Measurements from ENCODE around the gene TROAP.
"Not testable (repeated sequence)": the region's sequence is repeated elsewhere in the genome, so short reads cannot be mapped to it uniquely, and the experiment has no call there.

TROAP gene

GRCh38 chr12:49320411-49321103, 2.5 kb upstream of the TROAP start:
- not testable (repeated sequence) for DNase-seq (ENCODE audit: low read depth); H3K4me3 ChIP-seq (ENCODE audit: low read length); H3K9ac ChIP-seq (ENCODE audit: low read length); H3K27me3 ChIP-seq (replicated peaks; ENCODE audit: control insufficient read depth, insufficient read depth, low read length); H3K36me3 ChIP-seq (ENCODE audit: control insufficient read depth, insufficient read depth, low read length, severe bottlenecking); H3K9me3 ChIP-seq (ENCODE audit: control insufficient read depth, low read length); H3K4me1 ChIP-seq (ENCODE audit: control insufficient read depth, insufficient read depth, low read length)

GRCh38 chr12:49322367-49322707, 718 bp upstream of the TROAP start:
- H3K4me3 ChIP-seq (ENCODE audit: low read length): peak overlapping the region; percentile 89
- H3K4me1 ChIP-seq (ENCODE audit: control insufficient read depth, insufficient read depth, low read length): peaks cover 10% of the 10 kb centered on the region
- peak overlapping the region; percentile 88 for H3K9ac ChIP-seq (ENCODE audit: low read length)
- no peaks in the 10 kb centered on the region for H3K27me3 ChIP-seq (replicated peaks; ENCODE audit: control insufficient read depth, insufficient read depth, low read length)
- H3K36me3 ChIP-seq (ENCODE audit: control insufficient read depth, insufficient read depth, low read length, severe bottlenecking): no peaks in the 10 kb centered on the region
- no peak for DNase-seq (ENCODE audit: low read depth)
- no peaks in the 10 kb centered on the region for H3K9me3 ChIP-seq (ENCODE audit: control insufficient read depth, low read length)

GRCh38 chr12:49323524-49324097, 556 bp downstream of the TROAP start:
- H3K27me3 ChIP-seq (replicated peaks; ENCODE audit: control insufficient read depth, insufficient read depth, low read length): no peaks in the 10 kb centered on the region
- H3K9me3 ChIP-seq (ENCODE audit: control insufficient read depth, low read length): no peaks in the 10 kb centered on the region
- peak overlapping the region; percentile 89 for H3K4me3 ChIP-seq (ENCODE audit: low read length)
- DNase-seq (ENCODE audit: low read depth): no peak
- peak overlapping the region; percentile 58 for H3K9ac ChIP-seq (ENCODE audit: low read length)
- no peaks in the 10 kb centered on the region for H3K36me3 ChIP-seq (ENCODE audit: control insufficient read depth, insufficient read depth, low read length, severe bottlenecking)
- H3K4me1 ChIP-seq (ENCODE audit: control insufficient read depth, insufficient read depth, low read length): peaks cover 10% of the 10 kb centered on the region

GRCh38 chr12:49325606-49326005, 2.6 kb downstream of the TROAP start:
- no peaks in the 10 kb centered on the region for H3K36me3 ChIP-seq (ENCODE audit: control insufficient read depth, insufficient read depth, low read length, severe bottlenecking)

GRCh38 chr12:49327368-49327767, 4.3 kb downstream of the TROAP start:
- H3K9me3 ChIP-seq (ENCODE audit: control insufficient read depth, low read length): no peaks in the 10 kb centered on the region
- H3K27me3 ChIP-seq (replicated peaks; ENCODE audit: control insufficient read depth, insufficient read depth, low read length): peaks cover 7% of the 10 kb centered on the region
- H3K4me3 ChIP-seq (ENCODE audit: low read length): no peak overlapping the region
- H3K36me3 ChIP-seq (ENCODE audit: control insufficient read depth, insufficient read depth, low read length, severe bottlenecking): no peaks in the 10 kb centered on the region
- DNase-seq (ENCODE audit: low read depth): no peak
- no peak overlapping the region for H3K9ac ChIP-seq (ENCODE audit: low read length)
- peaks cover 12% of the 10 kb centered on the region for H3K4me1 ChIP-seq (ENCODE audit: control insufficient read depth, insufficient read depth, low read length)

More at GRCh38 chr12:49325606-49326005, 2.6 kb downstream of the TROAP start:
- no peak for DNase-seq (ENCODE audit: low read depth)
- Histone ChIP-seq H3K4me1 (ENCODE audit: control insufficient read depth, insufficient read depth, low read length) (peaks cover 10% of the 10 kb centered on the region), H3K27me3 (replicated peaks; ENCODE audit: control insufficient read depth, insufficient read depth, low read length) (no peaks in the 10 kb centered on the region), H3K9ac (ENCODE audit: low read length) (no peak overlapping the region), H3K4me3 (ENCODE audit: low read length) (no peak overlapping the region), H3K9me3 (ENCODE audit: control insufficient read depth, low read length) (no peaks in the 10 kb centered on the region)

- no peak for DNase-seq (ENCODE audit: low read depth)
- H3K4me1 ChIP-seq (ENCODE audit: control insufficient read depth, insufficient read depth, low read length): peaks cover 11% of the 10 kb centered on the region
- no peaks in the 10 kb centered on the region for H3K36me3 ChIP-seq (ENCODE audit: control insufficient read depth, insufficient read depth, low read length, severe bottlenecking)
- peaks cover 7% of the 10 kb centered on the region for H3K27me3 ChIP-seq (replicated peaks; ENCODE audit: control insufficient read depth, insufficient read depth, low read length)
- no peak overlapping the region for H3K4me3 ChIP-seq (ENCODE audit: low read length)
- no peaks in the 10 kb centered on the region for H3K9me3 ChIP-seq (ENCODE audit: control insufficient read depth, low read length)
- no peak overlapping the region for H3K9ac ChIP-seq (ENCODE audit: low read length)
These were observed 4.8 kb downstream of the TROAP start for GRCh38 chr12:49327887-49328286.

- no peaks in the 10 kb centered on the region for H3K9me3 ChIP-seq (ENCODE audit: control insufficient read depth, low read length)
- no peak overlapping the region for H3K4me3 ChIP-seq (ENCODE audit: low read length)
- no peaks in the 10 kb centered on the region for H3K36me3 ChIP-seq (ENCODE audit: control insufficient read depth, insufficient read depth, low read length, severe bottlenecking)
- H3K9ac ChIP-seq (ENCODE audit: low read length): no peak overlapping the region
- no peak for DNase-seq (ENCODE audit: low read depth)
- H3K4me1 ChIP-seq (ENCODE audit: control insufficient read depth, insufficient read depth, low read length): peaks cover 6% of the 10 kb centered on the region
- peaks cover 7% of the 10 kb centered on the region for H3K27me3 ChIP-seq (replicated peaks; ENCODE audit: control insufficient read depth, insufficient read depth, low read length)
These were observed 5.8 kb downstream of the TROAP start for GRCh38 chr12:49328816-49329215.

- H3K9me3 ChIP-seq (ENCODE audit: control insufficient read depth, low read length): no peaks in the 10 kb centered on the region
- no peak for DNase-seq (ENCODE audit: low read depth)
These were observed 7.1 kb downstream of the TROAP start for GRCh38 chr12:49330032-49330619.

GRCh38 chr12:49330631-49331379, 7.8 kb downstream of the TROAP start:
- Histone ChIP-seq H3K9me3 (ENCODE audit: control insufficient read depth, low read length) (no peaks in the 10 kb centered on the region), H3K9ac (ENCODE audit: low read length) (no peak overlapping the region), H3K4me1 (ENCODE audit: control insufficient read depth, insufficient read depth, low read length) (peaks cover 6% of the 10 kb centered on the region), H3K4me3 (ENCODE audit: low read length) (no peak overlapping the region), H3K27me3 (replicated peaks; ENCODE audit: control insufficient read depth, insufficient read depth, low read length) (peaks cover 25% of the 10 kb centered on the region), H3K36me3 (ENCODE audit: control insufficient read depth, insufficient read depth, low read length, severe bottlenecking) (no peaks in the 10 kb centered on the region)
- no peak for DNase-seq (ENCODE audit: low read depth)

More at GRCh38 chr12:49330032-49330619, 7.1 kb downstream of the TROAP start:
- Histone ChIP-seq H3K36me3 (ENCODE audit: control insufficient read depth, insufficient read depth, low read length, severe bottlenecking) (no peaks in the 10 kb centered on the region), H3K4me1 (ENCODE audit: control insufficient read depth, insufficient read depth, low read length) (peaks cover 6% of the 10 kb centered on the region), H3K4me3 (ENCODE audit: low read length) (no peak overlapping the region), H3K27me3 (replicated peaks; ENCODE audit: control insufficient read depth, insufficient read depth, low read length) (peaks cover 19% of the 10 kb centered on the region), H3K9ac (ENCODE audit: low read length) (no peak overlapping the region)

GRCh38 chr12:49331380-49332222, 8.5 kb downstream of the TROAP start:
- Histone ChIP-seq H3K9ac (ENCODE audit: low read length) (no peak overlapping the region), H3K27me3 (replicated peaks; ENCODE audit: control insufficient read depth, insufficient read depth, low read length) (peaks cover 33% of the 10 kb centered on the region), H3K36me3 (ENCODE audit: control insufficient read depth, insufficient read depth, low read length, severe bottlenecking) (no peaks in the 10 kb centered on the region), H3K9me3 (ENCODE audit: control insufficient read depth, low read length) (no peaks in the 10 kb centered on the region), H3K4me1 (ENCODE audit: control insufficient read depth, insufficient read depth, low read length) (peaks cover 6% of the 10 kb centered on the region), H3K4me3 (ENCODE audit: low read length) (no peak overlapping the region)
- DNase-seq (ENCODE audit: low read depth): peak; percentile 87

All from adipocyte (in vitro differentiated cells).